Tibial nerve (tissue), 4 donors: ENCODE measurements around the gene COL4A2.

ENCODE experiments used
- EP300 ChIP-seq, 2 donors: sonication (generic); formaldehyde crosslinking; IDR thresholded peaks; one replicate each; pipeline ENCODE4 v1.6.1; 2017; ENCODE audit warnings: antibody characterized with exemption in 2 of 2, mild to moderate bottlenecking in 1 of 2
- POLR2A ChIP-seq, 2 donors: fragments of 450-650 bp; IDR thresholded peaks; one replicate each; pipeline ENCODE4 v1.6.1; 2017; ENCODE audit warnings: antibody characterized with exemption in 2 of 2, mild to moderate bottlenecking in 2 of 2, moderate library complexity in 2 of 2
- TF ChIP-seq, protein P1 (sequence below), 5 experiments: fragments of 200-600 bp in 3 of 5; fragments of 450-650 bp in 2 of 5; sonication (generic) in 3 of 5; IDR thresholded peaks; one replicate each; pipeline ENCODE4 v1.5.1; 2016 to 2019; ENCODE audit warnings: antibody characterized with exemption in 5 of 5, mild to moderate bottlenecking in 3 of 5, moderate library complexity in 2 of 5

- no peak for TF ChIP-seq POLR2A (IDR thresholded peaks at IDR 0.05)
- TF ChIP-seq EP300 (IDR thresholded peaks at IDR 0.05) = no peak
- TF ChIP-seq, protein P1, sequence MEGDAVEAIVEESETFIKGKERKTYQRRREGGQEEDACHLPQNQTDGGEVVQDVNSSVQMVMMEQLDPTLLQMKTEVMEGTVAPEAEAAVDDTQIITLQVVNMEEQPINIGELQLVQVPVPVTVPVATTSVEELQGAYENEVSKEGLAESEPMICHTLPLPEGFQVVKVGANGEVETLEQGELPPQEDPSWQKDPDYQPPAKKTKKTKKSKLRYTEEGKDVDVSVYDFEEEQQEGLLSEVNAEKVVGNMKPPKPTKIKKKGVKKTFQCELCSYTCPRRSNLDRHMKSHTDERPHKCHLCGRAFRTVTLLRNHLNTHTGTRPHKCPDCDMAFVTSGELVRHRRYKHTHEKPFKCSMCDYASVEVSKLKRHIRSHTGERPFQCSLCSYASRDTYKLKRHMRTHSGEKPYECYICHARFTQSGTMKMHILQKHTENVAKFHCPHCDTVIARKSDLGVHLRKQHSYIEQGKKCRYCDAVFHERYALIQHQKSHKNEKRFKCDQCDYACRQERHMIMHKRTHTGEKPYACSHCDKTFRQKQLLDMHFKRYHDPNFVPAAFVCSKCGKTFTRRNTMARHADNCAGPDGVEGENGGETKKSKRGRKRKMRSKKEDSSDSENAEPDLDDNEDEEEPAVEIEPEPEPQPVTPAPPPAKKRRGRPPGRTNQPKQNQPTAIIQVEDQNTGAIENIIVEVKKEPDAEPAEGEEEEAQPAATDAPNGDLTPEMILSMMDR (IDR thresholded peaks at IDR 0.05) = no peak
Observed at GRCh38 chr13:110372676-110373075, 65.6 kb downstream of the COL4A2 start.
